IPS DF 6.9 (cell line): Measurements from ENCODE around the gene PTCD1.
"Not testable (repeated sequence)": the region's sequence is repeated elsewhere in the genome, so short reads cannot be mapped to it uniquely, and the experiment has no call there.

Source experiments
- DNase-seq: peaks from one replicate; pipeline ENCODE4 v3.0.0-alpha.2; 2013; ENCODE audit warnings: low read depth, low spot score
- H3K27ac ChIP-seq: one replicate; pipeline ENCODE4 v1.5.1; 2013; ENCODE audit warnings: low read length, control low read depth
- H3K27me3 ChIP-seq: 2 replicates; pipeline ENCODE4 v1.6.1; 2013; ENCODE audit warnings: mild to moderate bottlenecking, low read length; ENCODE audit not compliant: control insufficient read depth, insufficient read depth
- H3K36me3 ChIP-seq: 2 replicates; pipeline ENCODE4 v1.6.1; 2013; ENCODE audit warnings: low read length; ENCODE audit not compliant: control insufficient read depth, insufficient read depth
- H3K4me1 ChIP-seq: 2 replicates; pipeline ENCODE4 v1.6.1; 2013; ENCODE audit warnings: low read length; ENCODE audit not compliant: control insufficient read depth, insufficient read depth
- H3K4me3 ChIP-seq: 2 replicates; pipeline ENCODE4 v1.5.1; 2013; ENCODE audit warnings: mild to moderate bottlenecking, low read length
- H3K9me3 ChIP-seq: 2 replicates; pipeline ENCODE4 v1.6.1; 2013; ENCODE audit warnings: low read length, inconsistent platforms; ENCODE audit not compliant: control insufficient read depth, insufficient read depth
- WGBS: extraction: QIAGEN DNeasy Blood & Tissue Kit; methylation state at CpG from one replicate; pipeline ENCODE4 v1.1.7; 2013; ENCODE audit warnings: mixed read lengths, missing lambda C conversion rate; ENCODE audit not compliant: insufficient read length, insufficient coverage; 5-methylcytosine and 5-hydroxymethylcytosine counted together

PTCD1 gene

DNA sequence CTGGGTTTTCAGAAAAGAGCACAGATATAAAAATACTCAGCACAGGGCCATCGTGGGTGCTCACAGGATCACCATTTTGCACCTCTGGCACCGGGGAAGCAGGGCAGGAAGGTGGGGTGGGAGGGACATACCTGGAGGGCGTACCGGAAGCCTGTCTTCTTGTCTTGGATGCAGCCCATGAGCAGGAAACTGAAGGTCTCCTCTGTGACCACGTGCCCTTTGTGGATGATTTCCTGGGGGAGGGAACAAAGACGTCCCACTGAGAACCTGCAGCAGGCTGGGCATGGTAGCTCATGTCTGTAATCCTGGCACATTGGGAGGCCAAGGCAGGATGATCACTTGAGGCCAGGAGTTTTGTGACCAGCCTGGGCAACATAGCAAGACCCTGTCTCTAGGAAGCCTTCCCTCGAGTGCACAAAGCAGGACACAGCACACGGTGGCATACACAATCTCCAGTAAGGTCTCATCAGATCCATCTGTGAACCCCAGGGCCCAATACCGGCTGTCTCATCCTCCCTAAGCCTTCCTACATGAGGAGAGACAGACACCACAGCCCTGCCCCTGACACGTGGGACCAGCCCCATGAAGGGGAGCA lies 9.5 kb downstream of the PTCD1 start:
- no peaks in the 10 kb centered on the region for H3K27me3 ChIP-seq
- no peak overlapping the region for H3K4me3 ChIP-seq
- H3K4me1 ChIP-seq = no peaks in the 10 kb centered on the region
- DNase-seq = no peak
- WGBS = no CpG with 5 or more reads among the region's 10 CpGs
- H3K27ac ChIP-seq = no peak overlapping the region
- peaks cover 47% of the 10 kb centered on the region for H3K36me3 ChIP-seq
- H3K9me3 ChIP-seq = no peaks in the 10 kb centered on the region

DNA sequence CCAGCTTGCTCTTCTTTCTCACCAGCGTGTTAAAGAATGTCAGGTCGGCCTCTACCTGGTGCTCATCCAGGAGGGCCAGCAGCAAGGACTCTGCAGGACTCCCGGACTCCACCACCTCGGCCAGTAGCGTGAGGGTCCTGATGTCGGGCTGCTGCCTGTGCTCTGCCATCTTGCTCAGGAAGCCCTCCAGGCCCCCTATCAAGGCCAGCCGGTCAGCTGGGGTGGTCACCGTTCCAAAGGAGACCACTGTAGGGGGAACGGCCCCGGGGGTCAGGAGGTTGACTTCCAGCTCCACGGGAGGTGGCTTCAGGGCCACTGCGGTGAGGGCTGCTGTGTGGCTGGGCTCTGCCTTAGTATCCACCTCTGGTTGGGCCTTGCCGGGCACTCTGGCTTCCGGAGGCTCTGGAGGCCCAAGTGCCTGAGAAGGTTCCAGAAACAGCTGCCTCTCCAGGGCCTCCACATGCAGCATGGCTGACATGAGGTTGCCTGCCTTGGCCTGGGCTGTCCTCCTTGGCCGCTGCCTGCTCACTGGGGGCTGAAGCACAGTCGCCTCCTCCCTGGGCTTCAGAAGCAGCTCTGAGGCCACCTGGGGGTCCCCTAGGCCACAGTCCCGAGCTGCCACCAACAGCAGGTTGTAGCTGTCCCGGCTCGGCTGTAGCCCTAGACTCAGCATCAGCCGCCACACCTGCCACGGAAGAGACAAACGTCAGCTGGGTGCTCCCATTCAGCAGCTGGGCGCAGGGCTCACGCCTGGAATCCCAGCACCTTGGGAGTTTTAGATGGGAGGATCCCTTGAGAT lies 13.5 kb downstream of the PTCD1 start:
- Histone ChIP-seq H3K27ac (no peak overlapping the region), H3K27me3 (no peaks in the 10 kb centered on the region), H3K4me3 (no peak overlapping the region), H3K36me3 (peaks cover 48% of the 10 kb centered on the region), H3K9me3 (no peaks in the 10 kb centered on the region), H3K4me1 (no peaks in the 10 kb centered on the region; the same call in 1 of the 2 replicates)
- DNase-seq = no peak
- no CpG with 5 or more reads among the region's 24 CpGs for WGBS

DNA sequence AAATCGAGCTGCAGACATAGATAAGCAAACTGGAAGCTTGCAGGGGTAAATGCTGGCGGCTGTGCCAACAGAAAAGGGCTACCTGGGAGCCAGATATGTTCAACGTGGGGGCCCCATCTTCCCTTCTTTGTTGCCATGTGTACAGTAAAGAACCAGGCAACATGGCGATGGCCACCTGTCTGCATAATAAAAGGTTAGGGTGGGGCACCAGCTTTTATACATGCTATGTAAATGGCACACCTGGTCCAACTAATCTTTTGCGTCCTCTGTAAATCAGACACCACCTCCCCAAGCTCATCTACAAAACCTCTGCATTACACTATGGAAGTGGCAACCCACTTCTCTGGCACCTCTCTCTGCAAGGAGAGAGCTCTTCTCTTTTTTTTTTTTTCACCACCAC lies 16.0 kb downstream of the PTCD1 start:
- Histone ChIP-seq H3K27me3 (no peaks in the 10 kb centered on the region), H3K4me1 (no peaks in the 10 kb centered on the region; the same call in 1 of the 2 replicates), H3K9me3 (no peaks in the 10 kb centered on the region), H3K36me3 (peaks cover 52% of the 10 kb centered on the region), H3K27ac (no peak overlapping the region), H3K4me3 (no peak overlapping the region)
- DNase-seq = no peak
- WGBS = no CpG with 5 or more reads among the region's 5 CpGs

DNA sequence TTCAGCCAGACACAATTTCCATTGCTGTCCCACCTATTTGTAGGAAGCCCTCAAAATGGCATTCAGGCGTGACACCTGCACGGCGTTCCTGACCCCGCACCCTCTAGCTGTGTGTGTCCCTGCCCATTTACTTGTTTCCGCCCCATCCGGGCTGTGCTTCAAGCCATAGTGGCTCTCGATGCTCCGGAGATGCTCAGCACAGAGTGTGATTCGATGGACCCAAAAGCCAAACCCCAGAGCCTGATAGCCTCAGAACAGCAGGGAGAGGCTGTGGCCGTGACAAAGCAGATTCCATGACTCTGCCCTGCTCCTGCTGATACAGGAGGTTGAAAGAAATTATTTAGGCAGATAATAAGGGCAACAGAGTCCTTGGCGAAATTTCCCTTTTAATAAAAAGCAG lies 16.4 kb downstream of the PTCD1 start:
- peaks cover 57% of the 10 kb centered on the region for H3K36me3 ChIP-seq

DNA sequence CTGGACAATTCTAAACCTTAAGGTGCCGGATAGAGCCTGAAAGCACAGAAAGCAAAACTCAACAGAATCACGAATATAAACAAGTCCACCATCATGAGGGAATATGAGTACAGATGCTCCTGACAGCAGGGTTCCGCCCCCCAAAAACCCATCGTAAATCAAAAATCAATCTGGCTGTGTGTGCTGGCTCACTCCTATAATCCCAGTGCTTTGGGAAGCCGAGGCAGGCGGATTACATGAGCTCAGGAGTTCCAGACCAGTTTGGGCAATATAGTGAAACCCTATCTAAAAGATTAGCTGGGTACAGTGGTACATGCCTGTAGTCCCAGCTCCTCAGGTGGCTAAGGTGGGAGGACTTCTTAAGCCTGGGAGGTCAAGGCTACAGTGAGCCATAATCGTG lies 17.6 kb downstream of the PTCD1 start:
- H3K4me3 ChIP-seq = no peak overlapping the region
- H3K4me1 ChIP-seq = no peaks in the 10 kb centered on the region; the same call in 1 of the 2 replicates
- no peaks in the 10 kb centered on the region for H3K27me3 ChIP-seq
- no peak overlapping the region for H3K27ac ChIP-seq
- no peak for DNase-seq
- WGBS = no CpG with 5 or more reads among the region's 7 CpGs
- H3K36me3 ChIP-seq = peaks cover 61% of the 10 kb centered on the region
- no peaks in the 10 kb centered on the region for H3K9me3 ChIP-seq

More for the DNA sequence above, 16.4 kb downstream of the PTCD1 start:
- Histone ChIP-seq H3K27ac (no peak overlapping the region), H3K4me1 (no peaks in the 10 kb centered on the region; the same call in 1 of the 2 replicates), H3K27me3 (no peaks in the 10 kb centered on the region), H3K4me3 (no peak overlapping the region), H3K9me3 (no peaks in the 10 kb centered on the region)
- no CpG with 5 or more reads among the region's 11 CpGs for WGBS
- DNase-seq = no peak

DNA sequence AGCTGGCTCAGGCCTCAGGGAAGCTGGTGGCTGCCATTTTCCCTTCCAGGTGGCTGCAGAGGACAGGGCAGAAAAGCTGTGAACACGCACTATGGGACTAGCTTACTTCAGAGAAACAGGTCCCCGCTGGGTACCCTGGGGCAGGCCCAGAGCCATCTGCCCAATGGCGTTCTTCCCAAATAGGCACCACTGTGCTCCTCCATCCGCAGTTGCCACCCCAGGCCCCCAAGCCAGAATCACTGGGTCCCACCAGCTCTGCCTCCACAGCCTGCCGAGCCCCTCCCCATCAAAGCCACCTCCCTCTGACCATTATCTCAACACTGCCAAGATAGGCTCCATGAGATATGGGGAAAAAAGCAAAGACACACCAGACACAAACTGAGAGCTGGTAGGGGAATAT lies 18.4 kb downstream of the PTCD1 start:
- Histone ChIP-seq H3K27ac (no peak overlapping the region), H3K9me3 (no peaks in the 10 kb centered on the region), H3K4me1 (no peaks in the 10 kb centered on the region; the same call in 1 of the 2 replicates), H3K27me3 (no peaks in the 10 kb centered on the region), H3K36me3 (peaks cover 59% of the 10 kb centered on the region), H3K4me3 (no peak overlapping the region)
- no peak for DNase-seq
- WGBS = no CpG with 5 or more reads among the region's 5 CpGs

DNA sequence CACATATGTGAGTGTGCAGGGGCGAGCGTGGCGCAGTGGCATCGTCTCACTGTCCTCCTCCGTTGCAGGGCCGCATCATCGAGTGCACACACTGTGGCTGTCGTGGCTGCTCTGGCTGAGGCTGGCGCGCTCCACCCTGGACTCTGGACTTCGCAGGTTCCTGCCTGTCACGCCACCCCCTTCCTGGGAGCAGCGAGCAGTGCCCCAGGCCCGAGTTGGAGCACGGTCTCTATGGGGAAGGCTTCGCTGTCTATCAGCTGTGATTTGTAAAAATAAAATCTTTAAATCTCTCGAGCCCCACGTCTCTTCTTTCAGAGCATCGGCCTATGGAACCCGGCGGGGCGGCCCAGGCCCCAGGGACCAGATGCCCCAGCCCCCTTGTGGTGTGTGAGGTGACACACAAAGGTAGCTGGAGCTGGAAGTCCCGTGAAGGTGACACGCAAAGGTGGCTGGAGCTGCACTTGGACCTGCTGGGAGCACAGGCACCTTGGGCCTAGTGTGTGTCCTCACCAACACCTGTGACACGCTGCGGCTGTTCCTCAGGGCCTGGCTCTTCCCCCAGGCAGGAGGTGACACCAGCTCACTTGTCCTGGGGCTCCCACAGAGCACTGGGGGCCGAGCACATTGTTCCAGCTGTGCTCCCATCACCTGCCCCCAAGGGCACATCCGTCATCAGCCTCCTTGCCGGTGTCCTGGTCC lies 19.1 kb downstream of the PTCD1 start:
- peaks cover 52% of the 10 kb centered on the region for H3K36me3 ChIP-seq
- no peaks in the 10 kb centered on the region; the same call in 1 of the 2 replicates for H3K4me1 ChIP-seq
- H3K9me3 ChIP-seq = no peaks in the 10 kb centered on the region
- H3K4me3 ChIP-seq = no peak overlapping the region
- H3K27me3 ChIP-seq = no peaks in the 10 kb centered on the region
- no peak for DNase-seq
- WGBS = no CpG with 5 or more reads among the region's 29 CpGs
- H3K27ac ChIP-seq = no peak overlapping the region

DNA sequence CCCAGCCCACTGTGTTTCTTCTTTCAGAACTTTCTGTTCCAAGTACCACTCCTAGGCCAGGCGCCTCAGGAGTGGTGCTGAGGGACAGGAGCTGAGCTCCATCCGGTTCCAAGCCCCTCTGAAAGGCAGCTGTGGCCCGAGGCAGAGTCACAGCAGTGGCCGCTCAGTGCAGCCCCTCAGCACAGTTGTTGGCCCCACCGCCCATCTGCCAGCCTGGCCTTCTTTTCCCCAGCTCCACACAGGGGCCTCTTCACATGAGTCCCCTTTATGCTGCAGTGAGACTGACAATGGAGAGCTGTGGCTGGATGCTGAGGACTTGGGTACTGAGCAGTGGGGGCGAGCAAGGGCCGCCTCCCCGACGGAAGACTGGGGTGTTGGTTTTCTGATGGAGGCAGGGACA lies 20.3 kb downstream of the PTCD1 start:
- H3K27me3 ChIP-seq = no peaks in the 10 kb centered on the region
- H3K4me1 ChIP-seq = no peaks in the 10 kb centered on the region
- no peak overlapping the region for H3K4me3 ChIP-seq
- DNase-seq = no peak
- peaks cover 44% of the 10 kb centered on the region for H3K36me3 ChIP-seq
- H3K9me3 ChIP-seq = no peaks in the 10 kb centered on the region
- WGBS = no CpG with 5 or more reads among the region's 9 CpGs
- H3K27ac ChIP-seq = no peak overlapping the region

DNA sequence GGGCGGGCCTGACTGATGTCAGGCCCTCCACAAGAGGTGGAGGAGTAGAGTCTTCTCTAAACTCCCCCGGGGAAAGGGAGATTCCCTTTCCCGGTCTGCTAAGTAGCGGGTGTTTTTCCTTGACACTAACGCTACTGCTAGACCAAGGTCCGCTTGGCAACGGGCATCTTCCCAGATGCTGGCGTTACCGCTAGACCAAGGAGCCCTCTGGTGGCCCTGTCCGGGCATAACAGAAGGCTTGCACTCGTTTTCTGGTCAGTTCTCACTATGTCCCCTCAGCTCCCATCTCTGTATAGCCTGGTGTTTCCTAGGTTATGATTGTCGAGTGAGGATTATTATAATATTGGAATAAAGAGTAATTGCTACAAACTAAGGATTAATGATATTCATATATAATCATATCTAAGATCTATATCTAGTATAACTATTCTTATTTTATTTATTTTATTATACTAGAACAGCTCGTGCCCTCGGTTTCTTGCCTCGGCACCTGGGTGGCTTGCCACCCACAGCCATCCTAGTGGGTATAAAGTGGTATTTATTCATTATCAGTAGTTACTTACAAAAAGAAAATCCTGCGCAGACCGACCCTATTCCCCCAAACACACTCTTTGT lies 23.0 kb downstream of the PTCD1 start:
- H3K36me3 ChIP-seq = peaks cover 34% of the 10 kb centered on the region
- H3K27me3 ChIP-seq, H3K27ac ChIP-seq, H3K4me1 ChIP-seq, H3K4me3 ChIP-seq, H3K9me3 ChIP-seq, DNase-seq: not testable (repeated sequence)
- no CpG with 5 or more reads among the region's 17 CpGs for WGBS

DNA sequence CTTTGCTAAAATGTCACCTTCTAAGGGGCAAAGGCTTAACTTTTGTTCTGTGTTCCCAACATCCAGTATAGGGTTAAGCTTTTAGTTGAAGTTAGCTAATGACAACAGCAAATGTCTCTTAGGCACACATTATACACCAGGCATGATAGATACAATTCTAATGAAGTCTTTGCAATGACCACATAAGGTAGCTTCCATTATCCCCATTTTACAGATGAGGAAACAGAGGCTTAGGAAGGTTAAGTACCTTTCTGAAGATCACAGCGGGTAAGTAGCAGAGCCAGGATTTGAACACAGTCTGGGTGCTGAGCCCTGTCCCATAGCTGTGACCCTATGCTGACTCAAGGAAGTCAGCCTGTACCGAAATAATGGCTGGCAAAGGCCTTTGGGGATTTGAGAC lies 28.0 kb downstream of the PTCD1 start:
- Histone ChIP-seq H3K9me3 (no peaks in the 10 kb centered on the region), H3K27ac (no peak overlapping the region), H3K4me3 (no peak overlapping the region), H3K4me1 (no peaks in the 10 kb centered on the region), H3K27me3 (no peaks in the 10 kb centered on the region), H3K36me3 (peaks cover 2% of the 10 kb centered on the region; the same call in 1 of the 2 replicates)
- WGBS = no CpG with 5 or more reads among the region's 2 CpGs
- DNase-seq = no peak
